ENCODE data around the gene A2ML1.
"Not testable (repeated sequence)": the region's sequence is repeated elsewhere in the genome, so short reads cannot be mapped to it uniquely, and the experiment has no call there.

A2ML1 gene

GRCh38 chr12:8917031-8917430, 94.6 kb downstream of the A2ML1 start:
- Histone ChIP-seq H4K12ac (ENCODE audit: low read depth, low read length) (no peak overlapping the region), H3K18ac (ENCODE audit: low read length) (no peak overlapping the region), H2BK12ac (ENCODE audit: low read length) (no peak overlapping the region), H3K27ac (ENCODE audit: low read depth, low read length) (no peak overlapping the region), H3K79me2 (ENCODE audit: control insufficient read depth, insufficient read depth, low read length, poor library complexity) (peaks cover 7% of the 10 kb centered on the region), H3K4me2 (ENCODE audit: low read length) (no peak overlapping the region), H3K23ac (ENCODE audit: low read length) (no peak overlapping the region), H3K4ac (ENCODE audit: low read depth, low read length) (no peak overlapping the region), H4K8ac (ENCODE audit: low read depth, low read length) (no peak overlapping the region), H3K9ac (ENCODE audit: low read length) (no peak overlapping the region), H3K4me3 (ENCODE audit: low read depth, low read length) (no peak overlapping the region), H4K91ac (ENCODE audit: low read depth, low read length) (no peak overlapping the region), H2AK5ac (ENCODE audit: low read length) (no peak overlapping the region), H3K9me3 (ENCODE audit: insufficient read depth, low read depth, low read length) (no peaks in the 10 kb centered on the region), H2BK5ac (ENCODE audit: low read depth, low read length, poor library complexity) (no peak overlapping the region), H2BK120ac (ENCODE audit: insufficient read depth, low read length, poor library complexity) (no peak overlapping the region), H3K27me3 (ENCODE audit: insufficient read depth, low read length) (no peaks in the 10 kb centered on the region), H2AFZ (ENCODE audit: insufficient read depth, low read length, poor library complexity) (no peak overlapping the region), H3K79me1 (ENCODE audit: low read length) (peaks cover 10% of the 10 kb centered on the region), H3K4me1 (ENCODE audit: control insufficient read depth in 1 of 2, insufficient read depth in 2 of 2, low read length in 2 of 2) (peaks cover 3% of the 10 kb centered on the region in 2 experiments), H3K36me3 (ENCODE audit: control insufficient read depth in 1 of 2, insufficient read depth in 2 of 2, low read length in 2 of 2) (peaks cover 16 to 22% of the 10 kb centered on the region in 2 experiments), H3K14ac (ENCODE audit: low read length) (no peak overlapping the region)
- peak in 1 of 2 donors; percentile 48 for DNase-seq
- WGBS (ENCODE audit: extremely low coverage, insufficient coverage, insufficient read length), result no CpG with 5 or more reads among the region's 3 CpGs

DNA sequence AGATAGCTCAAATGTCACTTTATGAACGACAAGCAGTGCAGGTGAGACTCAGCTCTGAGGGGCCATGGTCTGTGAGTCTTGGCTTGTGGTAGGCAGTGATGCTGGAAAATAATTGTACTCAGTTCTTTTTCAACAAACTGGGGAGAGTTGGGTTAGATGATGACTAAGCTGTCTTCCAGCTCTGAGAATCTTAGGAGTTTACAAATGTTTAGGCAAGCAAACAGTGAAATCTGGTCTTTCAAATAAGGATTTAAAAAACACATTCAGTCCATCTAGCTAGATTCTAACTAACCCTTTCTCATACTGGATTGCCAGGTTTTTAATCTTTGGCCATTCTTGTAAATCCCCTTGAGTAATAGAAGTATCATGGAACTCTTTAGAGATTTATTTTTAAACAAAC, 95.3 kb downstream of the A2ML1 start:
- no peak for DNase-seq
- Histone ChIP-seq H3K9ac (ENCODE audit: low read length) (no peak overlapping the region), H3K36me3 (ENCODE audit: control insufficient read depth in 1 of 2, insufficient read depth in 2 of 2, low read length in 2 of 2) (peaks cover 19 to 27% of the 10 kb centered on the region in 2 experiments)

DNA sequence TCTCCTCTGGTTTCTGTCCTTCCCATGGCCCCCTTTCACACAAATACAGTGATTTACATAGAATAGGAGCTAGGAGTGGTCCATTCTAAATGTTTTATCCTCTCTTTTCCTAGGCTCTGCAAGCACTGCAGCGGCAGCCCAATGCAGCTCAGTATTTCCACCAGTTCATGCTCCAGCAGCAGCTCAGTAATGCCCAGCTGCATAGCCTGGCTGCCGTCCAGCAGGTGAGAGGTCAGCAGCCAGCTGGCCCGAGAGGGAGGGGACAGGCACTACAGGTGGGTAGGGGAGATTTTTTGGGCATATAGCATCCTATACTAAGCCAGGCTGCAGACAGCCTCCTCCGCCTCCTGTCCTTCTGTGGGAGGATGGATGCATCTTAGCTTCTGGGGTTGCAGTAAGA, 97.2 kb downstream of the A2ML1 start:
- H4K12ac ChIP-seq (ENCODE audit: low read depth, low read length); H3K4me1 ChIP-seq (ENCODE audit: control insufficient read depth in 1 of 2, insufficient read depth in 2 of 2, low read length in 2 of 2); DNase-seq; H3K4me3 ChIP-seq (ENCODE audit: low read depth, low read length); H3K79me2 ChIP-seq (ENCODE audit: control insufficient read depth, insufficient read depth, low read length, poor library complexity); H2BK5ac ChIP-seq (ENCODE audit: low read depth, low read length, poor library complexity); H2AFZ ChIP-seq (ENCODE audit: insufficient read depth, low read length, poor library complexity); H2BK12ac ChIP-seq (ENCODE audit: low read length); H2BK120ac ChIP-seq (ENCODE audit: insufficient read depth, low read length, poor library complexity); H3K9ac ChIP-seq (ENCODE audit: low read length); H3K4ac ChIP-seq (ENCODE audit: low read depth, low read length); H3K79me1 ChIP-seq (ENCODE audit: low read length); H3K23ac ChIP-seq (ENCODE audit: low read length); H3K14ac ChIP-seq (ENCODE audit: low read length); H3K27me3 ChIP-seq (ENCODE audit: insufficient read depth, low read length); H2AK5ac ChIP-seq (ENCODE audit: low read length); H3K4me2 ChIP-seq (ENCODE audit: low read length); H3K9me3 ChIP-seq (ENCODE audit: insufficient read depth, low read depth, low read length); H3K18ac ChIP-seq (ENCODE audit: low read length); H4K8ac ChIP-seq (ENCODE audit: low read depth, low read length); H3K27ac ChIP-seq (ENCODE audit: low read depth, low read length); H4K91ac ChIP-seq (ENCODE audit: low read depth, low read length): not testable (repeated sequence)
- peaks cover 19 to 27% of the 10 kb centered on the region in 2 experiments for H3K36me3 ChIP-seq (ENCODE audit: control insufficient read depth in 1 of 2, insufficient read depth in 2 of 2, low read length in 2 of 2)
- no CpG with 5 or more reads among the region's 4 CpGs for WGBS (ENCODE audit: extremely low coverage, insufficient coverage, insufficient read length)

More for the DNA sequence above, 95.3 kb downstream of the A2ML1 start:
- Histone ChIP-seq H2AK5ac (ENCODE audit: low read length) (no peak overlapping the region), H3K23ac (ENCODE audit: low read length) (no peak overlapping the region), H3K4me1 (ENCODE audit: control insufficient read depth in 1 of 2, insufficient read depth in 2 of 2, low read length in 2 of 2) (peaks cover 3% of the 10 kb centered on the region in 2 experiments), H2BK5ac (ENCODE audit: low read depth, low read length, poor library complexity) (no peak overlapping the region), H4K12ac (ENCODE audit: low read depth, low read length) (no peak overlapping the region), H3K4ac (ENCODE audit: low read depth, low read length) (no peak overlapping the region), H2BK120ac (ENCODE audit: insufficient read depth, low read length, poor library complexity) (no peak overlapping the region), H3K18ac (ENCODE audit: low read length) (no peak overlapping the region), H3K27ac (ENCODE audit: low read depth, low read length) (no peak overlapping the region), H3K27me3 (ENCODE audit: insufficient read depth, low read length) (no peaks in the 10 kb centered on the region), H3K14ac (ENCODE audit: low read length) (no peak overlapping the region), H4K91ac (ENCODE audit: low read depth, low read length) (no peak overlapping the region), H3K4me2 (ENCODE audit: low read length) (no peak overlapping the region), H3K79me2 (ENCODE audit: control insufficient read depth, insufficient read depth, low read length, poor library complexity) (peaks cover 7% of the 10 kb centered on the region), H3K9me3 (ENCODE audit: insufficient read depth, low read depth, low read length) (no peaks in the 10 kb centered on the region), H4K8ac (ENCODE audit: low read depth, low read length) (no peak overlapping the region), H3K4me3 (ENCODE audit: low read depth, low read length) (no peak overlapping the region), H3K79me1 (ENCODE audit: low read length) (peaks cover 10% of the 10 kb centered on the region), H2BK12ac (ENCODE audit: low read length) (no peak overlapping the region), H2AFZ (ENCODE audit: insufficient read depth, low read length, poor library complexity) (no peak overlapping the region)
- no CpG with 5 or more reads among the region's 1 CpG for WGBS (ENCODE audit: extremely low coverage, insufficient coverage, insufficient read length)

DNA sequence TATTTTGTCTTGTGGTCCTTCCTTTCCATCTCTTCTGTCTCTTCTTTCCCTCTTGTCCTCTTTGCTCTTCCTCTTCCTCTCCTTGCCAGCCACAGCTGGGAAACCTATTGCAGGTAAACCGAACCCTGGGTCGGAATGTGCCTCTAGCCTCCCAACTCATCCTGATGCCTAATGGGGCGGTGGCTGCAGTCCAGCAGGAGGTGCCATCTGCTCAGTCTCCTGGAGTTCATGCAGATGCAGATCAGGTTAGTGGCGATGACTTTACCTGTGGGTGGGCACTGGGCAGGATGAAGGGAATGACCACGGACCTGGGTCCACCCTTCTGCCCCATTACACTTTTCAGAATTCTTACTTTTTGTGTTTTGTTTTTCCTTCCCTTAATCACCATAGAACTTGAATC, 100.1 kb downstream of the A2ML1 start:
- H4K12ac ChIP-seq (ENCODE audit: low read depth, low read length), result no peak overlapping the region
- no peak for DNase-seq
- H2BK5ac ChIP-seq (ENCODE audit: low read depth, low read length, poor library complexity), result no peak overlapping the region
- no peak overlapping the region for H3K14ac ChIP-seq (ENCODE audit: low read length)
- no peaks in the 10 kb centered on the region for H3K27me3 ChIP-seq (ENCODE audit: insufficient read depth, low read length)
- whole genome bisulfite sequencing (ENCODE audit: extremely low coverage, insufficient coverage, insufficient read length), result no CpG with 5 or more reads among the region's 5 CpGs
- H3K27ac ChIP-seq (ENCODE audit: low read depth, low read length), result no peak overlapping the region
- no peaks in the 10 kb centered on the region for H3K79me2 ChIP-seq (ENCODE audit: control insufficient read depth, insufficient read depth, low read length, poor library complexity)
- H3K4me3 ChIP-seq (ENCODE audit: low read depth, low read length), result no peak overlapping the region
- no peak overlapping the region for H4K91ac ChIP-seq (ENCODE audit: low read depth, low read length)
- H2AK5ac ChIP-seq (ENCODE audit: low read length), result no peak overlapping the region
- no peak overlapping the region for H3K18ac ChIP-seq (ENCODE audit: low read length)
- H2AFZ ChIP-seq (ENCODE audit: insufficient read depth, low read length, poor library complexity), result no peak overlapping the region
- H3K4me2 ChIP-seq (ENCODE audit: low read length), result no peak overlapping the region
- no peak overlapping the region for H2BK12ac ChIP-seq (ENCODE audit: low read length)
- H3K9ac ChIP-seq (ENCODE audit: low read length), result no peak overlapping the region
- H3K23ac ChIP-seq (ENCODE audit: low read length), result no peak overlapping the region
- no peaks in the 10 kb centered on the region for H3K4me1 ChIP-seq (ENCODE audit: control insufficient read depth in 1 of 2, insufficient read depth in 2 of 2, low read length in 2 of 2)
- H3K36me3 ChIP-seq (ENCODE audit: control insufficient read depth in 1 of 2, insufficient read depth in 2 of 2, low read length in 2 of 2), result peaks cover 19 to 27% of the 10 kb centered on the region in 2 experiments
- no peaks in the 10 kb centered on the region for H3K79me1 ChIP-seq (ENCODE audit: low read length)
- H3K9me3 ChIP-seq (ENCODE audit: insufficient read depth, low read depth, low read length), result no peaks in the 10 kb centered on the region
- H2BK120ac ChIP-seq (ENCODE audit: insufficient read depth, low read length, poor library complexity), result no peak overlapping the region
- H3K4ac ChIP-seq (ENCODE audit: low read depth, low read length), result no peak overlapping the region
- no peak overlapping the region for H4K8ac ChIP-seq (ENCODE audit: low read depth, low read length)
